Activated CD8-positive, alpha-beta memory T cell treated with anti-CD3 and anti-CD28 coated beads, Interleukin-2, amount 50 U/mL, for 1 hour (primary cell): Measurements from ENCODE around the gene IGSF23.
"Not testable (repeated sequence)": the region's sequence is repeated elsewhere in the genome, so short reads cannot be mapped to it uniquely, and the experiment has no call there.

Experiments used
- DNase-seq: peaks from one replicate; pipeline ENCODE4 v3.0.0-alpha.2; 2020; ENCODE audit errors: extremely low read depth

IGSF23 gene

GRCh38 chr19:44587963-44588770, 25.2 kb upstream of the IGSF23 start:
- no peak for DNase-seq

- DNase-seq = no peak
Measured at GRCh38 chr19:44588771-44589112, 24.6 kb upstream of the IGSF23 start.

GRCh38 chr19:44590245-44591059, 22.9 kb upstream of the IGSF23 start:
- no peak for DNase-seq

- DNase-seq = not testable (repeated sequence)
Measured at GRCh38 chr19:44591340-44591993, 21.9 kb upstream of the IGSF23 start.

GRCh38 chr19:44592451-44592890, 20.9 kb upstream of the IGSF23 start:
- DNase-seq = no peak

GRCh38 chr19:44593294-44593693, 20.1 kb upstream of the IGSF23 start:
- no peak for DNase-seq

- not testable (repeated sequence) for DNase-seq
Measured at GRCh38 chr19:44593866-44594266, 19.5 kb upstream of the IGSF23 start.

- no peak for DNase-seq
Measured at GRCh38 chr19:44596428-44597130, 16.8 kb upstream of the IGSF23 start.

- no peak for DNase-seq
Measured at GRCh38 chr19:44597131-44597491, 16.3 kb upstream of the IGSF23 start.

GRCh38 chr19:44598355-44598754, 15.0 kb upstream of the IGSF23 start:
- no peak for DNase-seq

- no peak for DNase-seq
Measured at GRCh38 chr19:44598880-44599279, 14.5 kb upstream of the IGSF23 start.

- no peak for DNase-seq
Measured at GRCh38 chr19:44600466-44600865, 12.9 kb upstream of the IGSF23 start.

- no peak for DNase-seq
Measured at GRCh38 chr19:44602081-44602480, 11.3 kb upstream of the IGSF23 start.

- DNase-seq = no peak
Measured at GRCh38 chr19:44603201-44603945, 10.0 kb upstream of the IGSF23 start.

GRCh38 chr19:44604241-44604640, 9.1 kb upstream of the IGSF23 start:
- DNase-seq = no peak

- DNase-seq = no peak
Measured at GRCh38 chr19:44605547-44605946, 7.8 kb upstream of the IGSF23 start.

- no peak for DNase-seq
Measured at GRCh38 chr19:44607049-44607448, 6.3 kb upstream of the IGSF23 start.

- no peak for DNase-seq
Measured at GRCh38 chr19:44607917-44608316, 5.4 kb upstream of the IGSF23 start.

GRCh38 chr19:44608391-44608821, 5.0 kb upstream of the IGSF23 start:
- DNase-seq = no peak

GRCh38 chr19:44609219-44609618, 4.1 kb upstream of the IGSF23 start:
- DNase-seq = no peak

- DNase-seq = not testable (repeated sequence)
Measured at GRCh38 chr19:44610497-44610896, 2.9 kb upstream of the IGSF23 start.
